ENCODE data around the gene ADARB2. TPM values are rescaled to one million over a fixed set of nuclear protein-coding genes. Genes with fewer than 3 reads are reported as not detected.

ADARB2 gene
- total RNA-seq, 3 donors from 2014 or later (not counting 1 experiment from before 2014, with no cell fraction given), result 0.27 to 0.78 (median 0.40) TPM

- no peaks in the 10 kb centered on the region for H3K27me3 Mint-ChIP-seq (ENCODE audit: low read depth in 2 of 2)
- WGBS (ENCODE audit: insufficient coverage), result 73% methylated on average over 12 of the region's 12 CpGs
- no peak for TF ChIP-seq CTCF (IDR thresholded peaks at IDR 0.05)
- H3K27ac Mint-ChIP-seq, result no peak overlapping the region
- no peaks in the 10 kb centered on the region for H3K9me3 Mint-ChIP-seq
- Histone ChIP-seq H3K27ac (ENCODE audit: low read length) (no peak overlapping the region), H3K9me3 (ENCODE audit: control insufficient read depth, insufficient read depth, low read length) (no peaks in the 10 kb centered on the region), H3K27me3 (ENCODE audit: control insufficient read depth, insufficient read depth, low read length) (no peaks in the 10 kb centered on the region), H3K4me3 (ENCODE audit: low read length) (no peak overlapping the region), H3K4me1 (ENCODE audit: control insufficient read depth, insufficient read depth, low read length) (no peaks in the 10 kb centered on the region), H3K36me3 (ENCODE audit: control insufficient read depth, insufficient read depth, low read length) (no peaks in the 10 kb centered on the region)
- intact Hi-C loops (cut with micrococcal nuclease), result no loop called here
- ATAC-seq (no peak), DNase-seq (no peak)
- H3K36me3 Mint-ChIP-seq, result no peaks in the 10 kb centered on the region
- no peaks in the 10 kb centered on the region for H3K4me1 Mint-ChIP-seq
- H3K4me3 Mint-ChIP-seq, result no peak overlapping the region
These were observed 553.6 kb downstream of the ADARB2 start for GRCh38 chr10:1183701-1184100.

GRCh38 chr10:1183033-1183396 is 554.3 kb downstream of the ADARB2 start:
- Mint-ChIP-seq H3K36me3 (no peaks in the 10 kb centered on the region), H3K9me3 (no peaks in the 10 kb centered on the region), H3K27ac (no peak overlapping the region), H3K4me3 (no peak overlapping the region), H3K4me1 (no peaks in the 10 kb centered on the region), H3K27me3 (ENCODE audit: low read depth in 2 of 2) (no peaks in the 10 kb centered on the region)
- H3K9me3 ChIP-seq (ENCODE audit: control insufficient read depth, insufficient read depth, low read length), result no peaks in the 10 kb centered on the region
- no peak for TF ChIP-seq CTCF (IDR thresholded peaks at IDR 0.05)
- H3K27me3 ChIP-seq (ENCODE audit: control insufficient read depth, insufficient read depth, low read length), result no peaks in the 10 kb centered on the region
- no peak for DNase-seq
- intact Hi-C loops (cut with micrococcal nuclease), result no loop called here
- 88% methylated on average over 18 of the region's 18 CpGs for WGBS (ENCODE audit: insufficient coverage)
- no peaks in the 10 kb centered on the region for H3K4me1 ChIP-seq (ENCODE audit: control insufficient read depth, insufficient read depth, low read length)
- no peak overlapping the region for H3K4me3 ChIP-seq (ENCODE audit: low read length)
- no peaks in the 10 kb centered on the region for H3K36me3 ChIP-seq (ENCODE audit: control insufficient read depth, insufficient read depth, low read length)
- no peak overlapping the region for H3K27ac ChIP-seq (ENCODE audit: low read length)
- ATAC-seq, result no peak

- Histone ChIP-seq H3K36me3 (ENCODE audit: control insufficient read depth, insufficient read depth, low read length) (no peaks in the 10 kb centered on the region), H3K4me3 (ENCODE audit: low read length) (no peak overlapping the region), H3K27me3 (ENCODE audit: control insufficient read depth, insufficient read depth, low read length) (no peaks in the 10 kb centered on the region), H3K27ac (ENCODE audit: low read length) (no peak overlapping the region), H3K9me3 (ENCODE audit: control insufficient read depth, insufficient read depth, low read length) (no peaks in the 10 kb centered on the region), H3K4me1 (ENCODE audit: control insufficient read depth, insufficient read depth, low read length) (no peaks in the 10 kb centered on the region)
- Mint-ChIP-seq H3K27me3 (ENCODE audit: low read depth in 2 of 2) (no peaks in the 10 kb centered on the region), H3K27ac (no peak overlapping the region), H3K4me1 (no peaks in the 10 kb centered on the region), H3K4me3 (no peak overlapping the region), H3K36me3 (no peaks in the 10 kb centered on the region), H3K9me3 (no peaks in the 10 kb centered on the region)
- no peak for TF ChIP-seq CTCF (IDR thresholded peaks at IDR 0.05)
- intact Hi-C loops (cut with micrococcal nuclease), result no loop called here
- ATAC-seq, result no peak
- DNase-seq, result no peak
- 79% methylated on average over 29 of the region's 30 CpGs for WGBS (ENCODE audit: insufficient coverage)
These were observed 554.9 kb downstream of the ADARB2 start for GRCh38 chr10:1182280-1183032.

GRCh38 chr10:1180836-1181235 is 556.5 kb downstream of the ADARB2 start:
- Histone ChIP-seq H3K36me3 (ENCODE audit: control insufficient read depth, insufficient read depth, low read length) (no peaks in the 10 kb centered on the region), H3K4me1 (ENCODE audit: control insufficient read depth, insufficient read depth, low read length) (no peaks in the 10 kb centered on the region), H3K27ac (ENCODE audit: low read length) (no peak overlapping the region), H3K9me3 (ENCODE audit: control insufficient read depth, insufficient read depth, low read length) (no peaks in the 10 kb centered on the region), H3K4me3 (ENCODE audit: low read length) (no peak overlapping the region), H3K27me3 (ENCODE audit: control insufficient read depth, insufficient read depth, low read length) (no peaks in the 10 kb centered on the region)
- no peak for TF ChIP-seq CTCF (IDR thresholded peaks at IDR 0.05)
- H3K27me3 Mint-ChIP-seq (ENCODE audit: low read depth in 2 of 2), result no peaks in the 10 kb centered on the region
- H3K36me3 Mint-ChIP-seq, result no peaks in the 10 kb centered on the region
- no peak overlapping the region for H3K27ac Mint-ChIP-seq
- intact Hi-C loops (cut with micrococcal nuclease), result no loop called here
- H3K9me3 Mint-ChIP-seq, result no peaks in the 10 kb centered on the region
- 78% methylated on average over 11 of the region's 11 CpGs for WGBS (ENCODE audit: insufficient coverage)
- DNase-seq, result no peak
- H3K4me3 Mint-ChIP-seq, result no peak overlapping the region
- ATAC-seq, result no peak
- H3K4me1 Mint-ChIP-seq, result no peaks in the 10 kb centered on the region
